Measurements from ENCODE around the gene HOXA3.

HOXA3 gene

GRCh38 chr7:27154901-27155815, 2.8 kb upstream of the HOXA3 start:
- DNase-seq, result no peak

- no peak for DNase-seq
These were observed 2.0 kb upstream of the HOXA3 start for GRCh38 chr7:27154369-27154768.

- DNase-seq, result no peak
These were observed 1.1 kb upstream of the HOXA3 start for GRCh38 chr7:27153526-27153925.

- no peak for DNase-seq
These were observed 546 bp upstream of the HOXA3 start for GRCh38 chr7:27152816-27153442.

- no peak for DNase-seq
These were observed 947 bp downstream of the HOXA3 start for GRCh38 chr7:27151341-27151930.

- DNase-seq, result peak; percentile 68
These were observed 1.6 kb downstream of the HOXA3 start for GRCh38 chr7:27150568-27151340.

GRCh38 chr7:27149842-27150567, 2.4 kb downstream of the HOXA3 start:
- DNase-seq, result no peak

GRCh38 chr7:27148756-27149641, 3.4 kb downstream of the HOXA3 start:
- DNase-seq, result no peak

GRCh38 chr7:27148031-27148755, 4.2 kb downstream of the HOXA3 start:
- DNase-seq, result peak; percentile 17

- peak; percentile 52 for DNase-seq
These were observed 5.0 kb downstream of the HOXA3 start, which contains the start of gene HOXA6 for GRCh38 chr7:27147199-27148030. Gene HOXA6 (minus strand): TSS chr7:27147774. CDS start chr7:27147749, 25 bp downstream.

- no peak for DNase-seq
These were observed 5.7 kb downstream of the HOXA3 start for GRCh38 chr7:27146491-27147198.

- DNase-seq, result no peak
These were observed 6.4 kb downstream of the HOXA3 start for GRCh38 chr7:27145914-27146412.

- no peak for DNase-seq
These were observed 7.0 kb downstream of the HOXA3 start for GRCh38 chr7:27145165-27145913.

GRCh38 chr7:27144781-27145164, 7.6 kb downstream of the HOXA3 start:
- no peak for DNase-seq

- no peak for DNase-seq
These were observed 8.2 kb downstream of the HOXA3 start for GRCh38 chr7:27143950-27144780.

GRCh38 chr7:27143023-27143949, 9.1 kb downstream of the HOXA3 start, which contains the start of gene HOXA5:
Gene HOXA5 (minus strand): TSS chr7:27143681. CDS start chr7:27143607, 74 bp downstream.
- DNase-seq, result no peak

Measured in NCI-H1436 (cell line).